ENCODE measurements around the gene KLHL29. TPM values are rescaled to one million over a fixed set of nuclear protein-coding genes. Genes with fewer than 3 reads are reported as not detected.

KLHL29 gene
- total and polyA plus RNA-seq, 5 donors from 2014 or later: 0.09 to 1.3 (median 0.24) TPM

DNA sequence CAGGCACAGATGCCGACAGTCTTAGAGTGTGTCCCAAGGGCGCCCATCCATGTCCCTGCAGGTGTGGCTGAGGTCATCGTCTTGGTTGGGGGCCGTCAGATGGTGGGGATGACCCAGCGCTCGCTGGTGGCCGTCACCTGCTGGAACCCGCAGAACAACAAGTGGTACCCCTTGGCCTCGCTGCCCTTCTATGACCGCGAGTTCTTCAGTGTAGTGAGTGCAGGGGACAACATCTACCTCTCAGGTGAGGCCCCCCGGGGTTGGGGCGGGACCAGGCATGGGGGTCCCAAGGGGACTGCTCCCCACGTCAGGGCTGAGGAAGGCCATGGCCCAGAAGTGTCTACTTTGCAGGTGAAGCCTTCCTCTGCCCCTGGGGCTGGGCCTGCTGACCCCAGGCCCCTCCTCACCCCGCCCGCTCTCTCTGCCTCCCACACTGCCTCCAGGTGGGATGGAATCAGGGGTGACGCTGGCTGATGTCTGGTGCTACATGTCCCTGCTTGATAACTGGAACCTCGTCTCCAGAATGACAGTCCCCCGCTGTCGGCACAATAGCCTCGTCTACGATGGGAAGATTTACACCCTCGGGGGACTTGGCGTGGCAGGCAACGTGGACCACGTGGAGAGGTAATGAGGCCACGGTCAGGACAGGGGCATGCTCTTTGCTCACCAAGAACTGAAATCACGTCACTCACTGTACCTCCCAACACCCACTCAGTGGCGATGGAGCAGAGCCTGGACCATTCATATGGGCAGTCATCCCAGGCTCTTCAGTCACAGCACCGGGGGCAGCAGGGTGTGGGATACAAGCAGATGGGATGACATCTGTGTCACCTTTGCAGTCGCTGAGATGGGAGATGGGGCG lies 311.1 kb downstream of the KLHL29 start:
- Histone ChIP-seq H3K27ac (ENCODE audit: insufficient read depth, low read length, poor library complexity, severe bottlenecking) (no peak overlapping the region), H3K27me3 (ENCODE audit: control insufficient read depth, insufficient read depth, low read length) (no peaks in the 10 kb centered on the region), H3K36me3 (ENCODE audit: control insufficient read depth, insufficient read depth, low read length) (no peaks in the 10 kb centered on the region), H3K9me3 (ENCODE audit: control insufficient read depth in 2 of 2, low read length in 2 of 2) (no peaks in the 10 kb centered on the region), H3K4me1 (ENCODE audit: control insufficient read depth, insufficient read depth, low read length, poor library complexity, severe bottlenecking) (no peaks in the 10 kb centered on the region), H3K4me3 (ENCODE audit: low read depth, low read length) (no peak overlapping the region)
- Mint-ChIP-seq H3K9me3 (no peaks in the 10 kb centered on the region), H3K4me1 (peaks cover 0 to 3% (median 0%) of the 10 kb centered on the region in 4 donors), H3K36me3 (peaks cover 17% of the 10 kb centered on the region), H3K27me3 (no peaks in the 10 kb centered on the region), H3K27ac (no peak overlapping the region), H3K4me3 (no peak overlapping the region)
- ATAC-seq (ENCODE audit: low read depth in 2 of 2) (no peak), DNase-seq (no peak)

DNA sequence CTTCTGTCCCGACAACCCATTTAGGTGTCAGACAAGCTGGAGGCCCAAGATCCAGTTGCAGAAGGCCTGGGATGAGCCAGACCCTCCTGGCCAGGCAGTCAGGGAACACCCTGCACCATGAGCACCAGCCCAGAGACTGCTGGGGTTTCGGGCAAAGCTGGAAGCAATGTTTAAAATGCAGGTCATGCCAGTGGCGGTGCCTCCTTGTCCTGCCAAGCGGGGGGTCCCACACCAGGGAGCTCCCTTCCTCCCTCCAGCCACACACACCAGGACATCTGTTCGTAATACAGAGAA lies 311.7 kb downstream of the KLHL29 start:
- DNase-seq (no peak), ATAC-seq (ENCODE audit: low read depth in 2 of 2) (no peak)
- no peaks in the 10 kb centered on the region for H3K9me3 ChIP-seq (ENCODE audit: control insufficient read depth in 2 of 2, low read length in 2 of 2)
- H3K4me3 Mint-ChIP-seq: no peak overlapping the region
- no peaks in the 10 kb centered on the region for H3K9me3 Mint-ChIP-seq
- no peaks in the 10 kb centered on the region for H3K27me3 ChIP-seq (ENCODE audit: control insufficient read depth, insufficient read depth, low read length)
- H3K4me1 ChIP-seq (ENCODE audit: control insufficient read depth, insufficient read depth, low read length, poor library complexity, severe bottlenecking): no peaks in the 10 kb centered on the region
- H3K4me3 ChIP-seq (ENCODE audit: low read depth, low read length): no peak overlapping the region
- no peak overlapping the region for H3K27ac ChIP-seq (ENCODE audit: insufficient read depth, low read length, poor library complexity, severe bottlenecking)
- no peaks in the 10 kb centered on the region for H3K27me3 Mint-ChIP-seq
- H3K4me1 Mint-ChIP-seq: peaks cover 0 to 3% (median 0%) of the 10 kb centered on the region in 4 donors
- no peaks in the 10 kb centered on the region for H3K36me3 ChIP-seq (ENCODE audit: control insufficient read depth, insufficient read depth, low read length)
- peaks cover 16% of the 10 kb centered on the region for H3K36me3 Mint-ChIP-seq
- H3K27ac Mint-ChIP-seq: no peak overlapping the region

DNA sequence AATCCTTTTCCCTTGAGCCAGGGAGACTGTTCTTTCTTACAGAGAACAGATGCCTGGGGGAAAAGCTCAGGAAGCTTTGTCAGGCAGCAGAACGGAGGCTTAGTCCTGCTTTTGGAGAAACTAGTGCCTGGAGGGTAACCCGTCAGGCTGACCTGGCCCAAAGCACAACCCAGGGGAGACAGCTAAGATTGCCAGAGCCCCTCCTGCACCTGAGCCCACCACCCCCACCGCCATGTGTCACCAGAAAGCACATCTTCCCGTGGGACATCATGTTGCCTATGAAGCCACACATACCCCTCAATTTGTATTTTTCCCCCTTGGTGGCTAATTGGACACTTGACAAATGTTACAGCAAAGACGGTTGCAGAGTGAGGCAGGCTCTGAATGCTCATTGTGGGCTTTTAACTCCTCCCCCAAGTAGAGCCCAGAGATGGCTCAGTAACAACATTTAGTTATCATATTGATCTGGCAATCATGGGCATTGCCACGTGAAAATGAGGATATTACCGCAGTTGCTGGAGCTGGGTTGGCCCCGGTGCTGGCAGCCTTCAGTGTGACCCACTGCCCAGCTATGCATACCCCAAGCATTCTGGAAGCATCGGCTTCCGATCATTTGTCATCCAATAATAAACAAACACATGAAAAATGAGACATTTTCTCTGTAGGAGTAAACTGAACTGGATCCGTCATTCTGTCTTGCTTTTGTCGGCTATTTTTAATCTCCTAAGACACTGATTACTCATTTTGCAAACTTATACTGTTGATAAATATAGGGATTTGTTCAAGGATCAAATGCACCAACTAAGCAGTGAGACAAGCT lies 312.5 kb downstream of the KLHL29 start:
- Mint-ChIP-seq H3K27me3 (no peaks in the 10 kb centered on the region), H3K9me3 (no peaks in the 10 kb centered on the region)

DNA sequence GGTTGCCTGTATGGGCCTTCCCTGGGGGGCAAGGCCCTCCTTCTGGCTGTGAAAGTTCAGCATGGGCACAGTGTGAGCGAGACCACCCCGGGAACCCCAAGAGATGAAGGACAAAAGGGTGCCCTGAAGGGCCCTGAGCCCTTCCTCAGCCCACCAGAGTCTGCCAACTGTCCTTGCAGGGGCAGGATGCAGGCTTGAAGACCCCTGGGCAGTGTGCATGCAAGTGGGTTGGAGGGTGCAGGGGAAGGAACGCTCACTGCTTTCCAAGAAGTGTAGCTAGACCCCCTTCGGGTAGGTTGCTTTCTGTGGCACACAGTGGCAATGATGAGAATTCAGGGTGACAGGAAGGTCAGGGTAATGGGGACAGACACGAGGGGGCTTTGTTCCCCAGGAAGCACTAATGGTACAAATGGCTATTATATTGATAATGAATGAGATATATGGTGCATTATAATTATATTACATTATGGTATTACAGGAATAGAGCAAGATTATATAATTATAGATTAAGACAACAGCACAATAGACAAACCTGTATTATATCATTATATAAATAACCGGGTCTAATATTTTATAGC lies 313.2 kb downstream of the KLHL29 start:
- no peaks in the 10 kb centered on the region for H3K36me3 ChIP-seq (ENCODE audit: control insufficient read depth, insufficient read depth, low read length)
- Mint-ChIP-seq H3K4me1 (peaks cover 0 to 3% (median 0%) of the 10 kb centered on the region in 4 donors), H3K27me3 (no peaks in the 10 kb centered on the region), H3K9me3 (no peaks in the 10 kb centered on the region), H3K36me3 (peaks cover 18% of the 10 kb centered on the region), H3K4me3 (no peak overlapping the region), H3K27ac (no peak overlapping the region)
- H3K9me3 ChIP-seq (ENCODE audit: control insufficient read depth in 2 of 2, low read length in 2 of 2): no peaks in the 10 kb centered on the region
- ATAC-seq (ENCODE audit: low read depth in 2 of 2) (no peak), DNase-seq (no peak)
- H3K4me3 ChIP-seq (ENCODE audit: low read depth, low read length): no peak overlapping the region
- no peak overlapping the region for H3K27ac ChIP-seq (ENCODE audit: insufficient read depth, low read length, poor library complexity, severe bottlenecking)
- no peaks in the 10 kb centered on the region for H3K27me3 ChIP-seq (ENCODE audit: control insufficient read depth, insufficient read depth, low read length)
- H3K4me1 ChIP-seq (ENCODE audit: control insufficient read depth, insufficient read depth, low read length, poor library complexity, severe bottlenecking): no peaks in the 10 kb centered on the region

More for the DNA sequence above, 312.5 kb downstream of the KLHL29 start:
- H3K27ac Mint-ChIP-seq: no peak overlapping the region
- Histone ChIP-seq H3K27me3 (ENCODE audit: control insufficient read depth, insufficient read depth, low read length) (no peaks in the 10 kb centered on the region), H3K4me3 (ENCODE audit: low read depth, low read length) (no peak overlapping the region), H3K9me3 (ENCODE audit: control insufficient read depth in 2 of 2, low read length in 2 of 2) (no peaks in the 10 kb centered on the region), H3K4me1 (ENCODE audit: control insufficient read depth, insufficient read depth, low read length, poor library complexity, severe bottlenecking) (no peaks in the 10 kb centered on the region), H3K27ac (ENCODE audit: insufficient read depth, low read length, poor library complexity, severe bottlenecking) (no peak overlapping the region), H3K36me3 (ENCODE audit: control insufficient read depth, insufficient read depth, low read length) (no peaks in the 10 kb centered on the region)
- H3K36me3 Mint-ChIP-seq: peaks cover 16% of the 10 kb centered on the region
- H3K4me3 Mint-ChIP-seq: no peak overlapping the region
- peaks cover 0 to 3% (median 0%) of the 10 kb centered on the region in 4 donors for H3K4me1 Mint-ChIP-seq
- DNase-seq (no peak), ATAC-seq (ENCODE audit: low read depth in 2 of 2) (no peak)

GRCh38 chr2:23698721-23699579 lies 314.0 kb downstream of the KLHL29 start:
- Mint-ChIP-seq H3K4me1 (peaks cover 0 to 3% (median 0%) of the 10 kb centered on the region in 4 donors), H3K36me3 (peaks cover 19% of the 10 kb centered on the region), H3K4me3 (no peak overlapping the region), H3K27ac (no peak overlapping the region), H3K27me3 (no peaks in the 10 kb centered on the region), H3K9me3 (no peaks in the 10 kb centered on the region)
- no peak overlapping the region for H3K27ac ChIP-seq (ENCODE audit: insufficient read depth, low read length, poor library complexity, severe bottlenecking)
- ATAC-seq (ENCODE audit: low read depth in 2 of 2) (no peak), DNase-seq (no peak)
- no peaks in the 10 kb centered on the region for H3K27me3 ChIP-seq (ENCODE audit: control insufficient read depth, insufficient read depth, low read length)
- H3K36me3 ChIP-seq (ENCODE audit: control insufficient read depth, insufficient read depth, low read length): no peaks in the 10 kb centered on the region
- no peaks in the 10 kb centered on the region for H3K9me3 ChIP-seq (ENCODE audit: control insufficient read depth in 2 of 2, low read length in 2 of 2)
- no peaks in the 10 kb centered on the region for H3K4me1 ChIP-seq (ENCODE audit: control insufficient read depth, insufficient read depth, low read length, poor library complexity, severe bottlenecking)
- H3K4me3 ChIP-seq (ENCODE audit: low read depth, low read length): no peak overlapping the region

DNA sequence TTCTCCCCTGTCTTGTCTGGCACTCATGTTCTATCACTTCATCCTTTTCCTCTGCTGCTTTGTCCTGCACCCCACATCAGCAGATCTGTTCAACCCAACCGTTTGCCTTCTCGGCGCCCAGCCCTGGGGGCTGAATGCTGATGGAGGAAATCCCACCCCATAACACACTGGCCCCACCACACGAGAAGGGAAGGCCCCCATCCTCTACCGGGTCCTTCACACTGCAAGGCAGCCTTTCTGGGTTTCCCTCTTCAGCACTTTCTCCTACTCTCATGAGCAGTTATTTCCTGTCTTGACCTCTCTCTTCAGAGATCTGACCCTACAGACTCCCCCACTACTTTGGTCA lies 314.6 kb downstream of the KLHL29 start:
- H3K27ac Mint-ChIP-seq: no peak overlapping the region
- H3K4me3 Mint-ChIP-seq: no peak overlapping the region
- Histone ChIP-seq H3K4me3 (ENCODE audit: low read depth, low read length) (no peak overlapping the region), H3K27me3 (ENCODE audit: control insufficient read depth, insufficient read depth, low read length) (no peaks in the 10 kb centered on the region), H3K27ac (ENCODE audit: insufficient read depth, low read length, poor library complexity, severe bottlenecking) (no peak overlapping the region), H3K4me1 (ENCODE audit: control insufficient read depth, insufficient read depth, low read length, poor library complexity, severe bottlenecking) (no peaks in the 10 kb centered on the region), H3K36me3 (ENCODE audit: control insufficient read depth, insufficient read depth, low read length) (no peaks in the 10 kb centered on the region), H3K9me3 (ENCODE audit: control insufficient read depth in 2 of 2, low read length in 2 of 2) (no peaks in the 10 kb centered on the region)
- no peaks in the 10 kb centered on the region for H3K4me1 Mint-ChIP-seq
- no peaks in the 10 kb centered on the region for H3K9me3 Mint-ChIP-seq
- no peaks in the 10 kb centered on the region for H3K27me3 Mint-ChIP-seq
- DNase-seq (no peak), ATAC-seq (ENCODE audit: low read depth in 2 of 2) (no peak)
- H3K36me3 Mint-ChIP-seq: peaks cover 19% of the 10 kb centered on the region

DNA sequence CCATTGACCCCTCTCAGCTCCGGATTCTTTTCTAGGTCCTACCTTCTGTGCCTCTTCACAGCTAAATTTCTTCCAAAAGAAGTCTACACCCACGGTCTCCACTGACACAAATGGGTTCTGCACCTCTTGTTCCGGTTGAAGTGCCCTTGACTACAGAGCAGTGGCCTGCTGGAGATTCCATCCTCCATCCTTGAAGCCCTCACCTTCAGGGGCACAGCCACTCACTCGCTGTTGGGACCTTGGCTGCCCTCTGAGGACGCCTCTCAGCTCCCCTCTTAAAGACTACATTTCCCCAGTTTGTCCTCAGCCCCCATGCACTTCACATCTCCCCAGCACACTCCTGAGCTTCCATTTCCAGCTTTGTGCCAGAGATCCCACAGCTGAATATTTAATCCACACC lies 315.6 kb downstream of the KLHL29 start:
- H3K36me3 ChIP-seq (ENCODE audit: control insufficient read depth, insufficient read depth, low read length): no peaks in the 10 kb centered on the region
- no peak overlapping the region for H3K4me3 ChIP-seq (ENCODE audit: low read depth, low read length)
- H3K27me3 ChIP-seq (ENCODE audit: control insufficient read depth, insufficient read depth, low read length): no peaks in the 10 kb centered on the region
- DNase-seq: no peak
- no peaks in the 10 kb centered on the region for H3K27me3 Mint-ChIP-seq
- H3K9me3 ChIP-seq (ENCODE audit: control insufficient read depth in 2 of 2, low read length in 2 of 2): no peaks in the 10 kb centered on the region
- no peaks in the 10 kb centered on the region for H3K4me1 ChIP-seq (ENCODE audit: control insufficient read depth, insufficient read depth, low read length, poor library complexity, severe bottlenecking)
- ATAC-seq (ENCODE audit: low read depth in 2 of 2): no peak
- H3K9me3 Mint-ChIP-seq: no peaks in the 10 kb centered on the region
- H3K27ac Mint-ChIP-seq: peak overlapping the region in 2 of 3 donors; percentile 27 to 33
- H3K4me3 Mint-ChIP-seq: no peak overlapping the region
- no peak overlapping the region for H3K27ac ChIP-seq (ENCODE audit: insufficient read depth, low read length, poor library complexity, severe bottlenecking)
- H3K36me3 Mint-ChIP-seq: peaks cover 22% of the 10 kb centered on the region
- H3K4me1 Mint-ChIP-seq: no peaks in the 10 kb centered on the region
